Measurements from ENCODE around the gene CARD19. TPM values are rescaled to one million over a fixed set of nuclear protein-coding genes. Genes with fewer than 3 reads are reported as not detected.
A peak's percentile ranks its signal among the peaks of the same experiment; 100 is the strongest.

Gene CARD19
- total RNA-seq, 1 donor from 2014 or later: 13.2 TPM

DNA sequence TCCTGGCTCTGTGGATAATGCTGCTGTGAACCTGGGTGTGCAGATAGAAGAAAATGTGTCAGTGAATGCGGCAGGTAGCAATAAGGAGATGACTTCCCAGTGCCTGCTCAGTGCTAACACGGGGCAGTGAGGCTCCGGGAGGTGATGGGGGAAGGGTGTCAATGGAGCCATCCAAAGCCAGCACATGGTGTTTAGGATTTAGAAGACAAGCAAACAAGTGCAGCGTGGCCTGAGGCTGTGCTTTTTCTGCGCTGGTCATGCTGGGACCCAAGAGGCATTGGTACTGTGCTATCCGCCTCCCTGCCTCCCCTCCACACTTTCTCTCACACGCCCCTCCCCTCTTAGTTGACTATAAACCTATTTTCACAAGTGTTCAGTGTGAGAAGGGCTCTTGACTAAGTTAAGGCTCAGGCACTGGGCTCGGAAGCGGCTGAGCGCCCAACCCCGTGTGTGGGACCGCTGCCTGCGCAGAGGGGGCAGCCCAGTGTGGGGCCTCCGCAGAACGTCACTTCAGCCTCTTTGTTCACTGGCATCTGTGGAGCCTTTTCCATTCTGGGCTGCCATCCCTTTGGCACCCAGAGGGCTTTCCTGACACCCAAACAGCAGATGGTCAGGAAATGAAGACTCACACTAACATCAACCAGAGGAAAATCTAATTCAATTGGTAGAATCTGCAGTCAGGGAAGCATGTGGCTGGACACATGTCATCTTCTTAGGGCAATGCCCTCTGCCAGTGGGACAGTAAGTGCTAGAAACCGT lies 59.9 kb downstream of the CARD19 start:
- no peak overlapping the region for H3K27ac Mint-ChIP-seq (ENCODE audit: unreplicated experiment)
- H3K4me3 Mint-ChIP-seq (ENCODE audit: unreplicated experiment): no peak overlapping the region
- TF ChIP-seq, protein P1, sequence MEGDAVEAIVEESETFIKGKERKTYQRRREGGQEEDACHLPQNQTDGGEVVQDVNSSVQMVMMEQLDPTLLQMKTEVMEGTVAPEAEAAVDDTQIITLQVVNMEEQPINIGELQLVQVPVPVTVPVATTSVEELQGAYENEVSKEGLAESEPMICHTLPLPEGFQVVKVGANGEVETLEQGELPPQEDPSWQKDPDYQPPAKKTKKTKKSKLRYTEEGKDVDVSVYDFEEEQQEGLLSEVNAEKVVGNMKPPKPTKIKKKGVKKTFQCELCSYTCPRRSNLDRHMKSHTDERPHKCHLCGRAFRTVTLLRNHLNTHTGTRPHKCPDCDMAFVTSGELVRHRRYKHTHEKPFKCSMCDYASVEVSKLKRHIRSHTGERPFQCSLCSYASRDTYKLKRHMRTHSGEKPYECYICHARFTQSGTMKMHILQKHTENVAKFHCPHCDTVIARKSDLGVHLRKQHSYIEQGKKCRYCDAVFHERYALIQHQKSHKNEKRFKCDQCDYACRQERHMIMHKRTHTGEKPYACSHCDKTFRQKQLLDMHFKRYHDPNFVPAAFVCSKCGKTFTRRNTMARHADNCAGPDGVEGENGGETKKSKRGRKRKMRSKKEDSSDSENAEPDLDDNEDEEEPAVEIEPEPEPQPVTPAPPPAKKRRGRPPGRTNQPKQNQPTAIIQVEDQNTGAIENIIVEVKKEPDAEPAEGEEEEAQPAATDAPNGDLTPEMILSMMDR (IDR thresholded peaks at IDR 0.05; ENCODE audit: unreplicated experiment): no peak
- H3K4me1 Mint-ChIP-seq (ENCODE audit: unreplicated experiment): no peaks in the 10 kb centered on the region
- no peak for DNase-seq (ENCODE audit: low spot score)
- H3K36me3 Mint-ChIP-seq (ENCODE audit: low read depth, unreplicated experiment): no peaks in the 10 kb centered on the region
- peaks cover 2% of the 10 kb centered on the region for H3K27me3 Mint-ChIP-seq (ENCODE audit: unreplicated experiment)
- no peaks in the 10 kb centered on the region for H3K9me3 Mint-ChIP-seq (ENCODE audit: unreplicated experiment)

DNA sequence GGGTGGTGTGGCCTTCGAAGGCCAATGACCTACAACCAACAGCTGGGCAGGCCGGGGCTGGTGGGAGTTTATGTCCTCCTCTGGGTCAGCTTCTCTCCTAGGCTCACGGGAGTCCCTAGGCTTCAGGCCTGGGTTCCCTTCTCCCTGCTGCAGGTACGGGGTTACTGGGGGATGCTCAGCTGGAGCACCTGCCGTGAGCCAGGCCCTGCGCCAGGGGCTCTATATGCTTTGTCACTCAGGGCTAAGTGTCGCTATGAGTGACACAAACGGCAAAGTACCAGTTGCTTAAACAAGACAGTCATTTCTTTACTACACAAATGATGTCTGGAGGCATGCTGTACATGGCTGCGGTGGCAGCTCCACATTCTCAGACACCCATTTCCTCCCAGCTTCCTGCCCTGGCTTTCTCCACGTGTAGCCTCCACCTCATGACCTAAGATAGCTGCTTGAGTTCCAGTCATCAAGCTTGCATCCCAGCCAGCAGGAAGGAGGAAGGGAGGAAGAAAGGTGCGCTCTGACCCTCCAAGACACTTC lies 60.5 kb downstream of the CARD19 start:
- Mint-ChIP-seq H3K27ac (ENCODE audit: unreplicated experiment) (no peak overlapping the region), H3K36me3 (ENCODE audit: low read depth, unreplicated experiment) (no peaks in the 10 kb centered on the region), H3K27me3 (ENCODE audit: unreplicated experiment) (peaks cover 2% of the 10 kb centered on the region), H3K9me3 (ENCODE audit: unreplicated experiment) (no peaks in the 10 kb centered on the region), H3K4me1 (ENCODE audit: unreplicated experiment) (no peaks in the 10 kb centered on the region), H3K4me3 (ENCODE audit: unreplicated experiment) (no peak overlapping the region)
- TF ChIP-seq, protein P1 (IDR thresholded peaks at IDR 0.05; ENCODE audit: unreplicated experiment): no peak
- DNase-seq (ENCODE audit: low spot score): no peak

DNA sequence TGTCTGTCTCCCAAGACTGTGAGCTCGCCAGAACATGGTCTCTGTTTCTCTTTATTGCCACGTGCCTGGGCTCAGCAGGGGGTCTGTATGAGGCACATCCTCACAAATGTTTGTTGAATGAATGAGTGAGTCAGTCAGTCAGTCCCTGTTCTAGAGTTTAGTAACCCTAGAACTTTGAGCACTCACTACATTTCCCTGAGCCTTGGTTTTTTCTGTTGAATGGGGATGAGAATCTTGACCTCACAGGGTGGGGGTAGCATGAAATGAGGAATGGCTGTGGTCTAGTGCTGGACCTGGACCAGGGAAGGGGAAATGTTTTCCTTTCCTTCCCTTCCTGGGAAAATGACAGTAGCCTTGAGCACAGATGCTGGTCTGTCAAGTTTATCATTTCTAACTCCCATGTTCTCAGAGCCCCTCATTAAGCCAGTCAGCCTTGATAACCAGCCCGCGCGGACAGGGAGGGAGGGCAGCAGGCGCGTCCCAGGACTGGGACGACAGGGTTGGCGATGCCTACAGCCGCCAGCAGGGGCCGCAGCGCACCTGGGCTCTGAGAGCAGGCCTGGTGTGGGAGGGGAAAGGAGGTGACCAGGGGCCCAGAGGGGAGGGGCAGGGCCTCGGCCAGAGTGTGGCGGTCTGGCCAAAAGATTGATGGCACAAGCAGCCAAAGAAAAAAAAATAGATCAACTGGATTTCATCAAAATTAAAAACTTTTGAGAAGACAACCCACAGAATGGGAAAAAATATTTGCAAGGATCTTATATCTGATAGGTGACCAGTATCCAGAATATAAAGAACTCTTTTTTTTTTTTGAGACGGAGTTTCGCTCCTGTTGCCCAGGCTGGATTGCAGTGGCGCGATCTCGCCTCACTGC lies 63.8 kb downstream of the CARD19 start:
- Mint-ChIP-seq H3K4me3 (ENCODE audit: unreplicated experiment) (no peak overlapping the region), H3K27me3 (ENCODE audit: unreplicated experiment) (peaks cover 2% of the 10 kb centered on the region), H3K4me1 (ENCODE audit: unreplicated experiment) (no peaks in the 10 kb centered on the region), H3K36me3 (ENCODE audit: low read depth, unreplicated experiment) (no peaks in the 10 kb centered on the region), H3K9me3 (ENCODE audit: unreplicated experiment) (no peaks in the 10 kb centered on the region), H3K27ac (ENCODE audit: unreplicated experiment) (no peak overlapping the region)
- DNase-seq (ENCODE audit: low spot score): peak; percentile 94
- TF ChIP-seq, protein P1 (IDR thresholded peaks at IDR 0.05; ENCODE audit: unreplicated experiment): peak; percentile 83

DNA sequence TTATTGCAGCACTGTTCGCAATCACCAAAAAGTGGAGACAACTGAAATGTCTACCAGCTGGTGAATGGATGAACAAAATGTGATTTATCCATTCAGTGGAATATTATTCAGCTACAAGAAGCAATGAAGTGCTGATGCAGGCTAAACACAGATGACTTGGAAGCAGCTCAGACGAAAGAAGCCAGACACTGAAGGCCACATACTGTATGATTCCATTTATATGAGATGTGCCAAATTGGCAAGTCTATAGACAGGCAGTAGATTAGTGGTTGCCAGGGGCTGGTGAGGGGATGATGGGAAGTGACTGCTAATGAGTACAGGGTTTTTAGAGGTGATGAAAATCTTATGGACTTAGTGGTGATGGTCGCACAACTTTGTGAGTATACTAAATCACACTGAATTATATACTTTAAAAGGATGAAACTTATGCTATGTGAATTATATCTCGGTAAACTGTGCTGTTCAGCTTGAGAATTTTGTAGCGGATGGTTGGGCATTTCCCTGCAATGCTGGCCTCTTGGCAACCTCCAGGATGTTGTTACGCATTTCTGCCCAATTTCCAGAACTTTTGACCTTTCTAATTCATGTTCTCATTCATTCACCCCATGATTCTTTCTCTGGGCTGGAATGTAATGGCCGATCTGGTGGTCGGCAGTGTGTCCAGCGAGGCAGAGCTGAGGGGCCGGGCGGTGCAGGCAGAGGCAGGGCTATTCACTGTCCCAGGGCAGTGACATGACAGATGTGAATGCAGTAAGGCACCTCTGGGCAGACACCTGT lies 66.0 kb downstream of the CARD19 start:
- H3K27ac Mint-ChIP-seq (ENCODE audit: unreplicated experiment): no peak overlapping the region
- no peak for DNase-seq (ENCODE audit: low spot score)
- TF ChIP-seq, protein P1 (IDR thresholded peaks at IDR 0.05; ENCODE audit: unreplicated experiment): no peak
- H3K27me3 Mint-ChIP-seq (ENCODE audit: unreplicated experiment): peaks cover 2% of the 10 kb centered on the region
- no peaks in the 10 kb centered on the region for H3K9me3 Mint-ChIP-seq (ENCODE audit: unreplicated experiment)
- H3K4me1 Mint-ChIP-seq (ENCODE audit: unreplicated experiment): no peaks in the 10 kb centered on the region
- no peak overlapping the region for H3K4me3 Mint-ChIP-seq (ENCODE audit: unreplicated experiment)
- H3K36me3 Mint-ChIP-seq (ENCODE audit: low read depth, unreplicated experiment): no peaks in the 10 kb centered on the region

Other genes starting within 250 kb of the CARD19 start
- gene ZNF484, start 218.2 kb upstream of the CARD19 start, total RNA-seq (ENCODE audit: unreplicated experiment): 12.4 TPM
- gene FGD3, start 148.7 kb upstream of the CARD19 start, total RNA-seq (ENCODE audit: unreplicated experiment): 1.1 TPM
- 1.2 TPM for gene SUSD3, start 37.5 kb upstream of the CARD19 start, total RNA-seq (ENCODE audit: unreplicated experiment)
- 34.2 TPM for gene NINJ1, start 38.0 kb downstream of the CARD19 start, total RNA-seq (ENCODE audit: unreplicated experiment)
- gene WNK2, start 87.9 kb downstream of the CARD19 start, total RNA-seq (ENCODE audit: unreplicated experiment): 0.82 TPM

All from endothelial cell (in vitro differentiated cells).